Nephron progenitor cell (in vitro differentiated cells): Measurements from ENCODE around the gene PRKACG.

Source experiments
- DNase-seq: peaks from one replicate; pipeline ENCODE4 v3.0.0; 2021
- H3K27ac Mint-ChIP-seq: 2 replicates; pipeline ENCODE4 v1.8.0; 2021; ENCODE audit warnings: mild to moderate bottlenecking, moderate library complexity, mixed read lengths
- H3K27me3 Mint-ChIP-seq: 2 replicates; pipeline ENCODE4 v1.8.0; 2021; ENCODE audit warnings: mild to moderate bottlenecking, low read depth, mixed read lengths; ENCODE audit not compliant: poor library complexity
- H3K36me3 Mint-ChIP-seq: 2 replicates; pipeline ENCODE4 v1.8.0; 2021; ENCODE audit warnings: low read depth, mixed read lengths
- H3K4me1 Mint-ChIP-seq: 2 replicates; pipeline ENCODE4 v1.8.0; 2021; ENCODE audit warnings: mixed read lengths
- H3K4me3 Mint-ChIP-seq: 2 replicates; pipeline ENCODE4 v1.8.0; 2021; ENCODE audit warnings: mild to moderate bottlenecking, moderate library complexity, mixed read lengths
- H3K9me3 Mint-ChIP-seq: 2 replicates; pipeline ENCODE4 v1.8.0; 2021; ENCODE audit warnings: mild to moderate bottlenecking, moderate library complexity, mixed read lengths
- TF ChIP-seq, protein P1 (sequence below): fragments of 200-600 bp; sonication (generic); IDR thresholded peaks from 2 replicates; pipeline ENCODE4 v1.5.0; 2021; ENCODE audit warnings: antibody characterized with exemption

Gene PRKACG

DNA sequence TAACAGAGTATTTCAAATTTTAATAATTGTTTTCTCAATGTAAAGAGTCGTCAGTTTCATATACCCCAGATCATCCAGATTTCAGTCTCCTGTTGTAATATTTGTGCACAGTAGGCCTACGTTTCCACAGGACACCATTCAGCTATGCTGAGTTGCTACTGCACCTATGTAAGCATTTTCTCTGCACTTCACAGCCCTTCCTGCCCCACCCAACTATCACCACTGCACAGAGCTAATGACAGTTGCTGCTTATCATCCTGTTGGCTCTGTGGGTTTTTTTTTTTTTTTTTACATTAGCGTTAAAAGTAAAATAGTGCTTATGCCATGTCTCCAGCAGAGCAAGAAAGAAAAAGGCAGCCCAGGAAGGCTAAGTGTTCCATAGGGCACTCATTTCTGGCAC is 5.9 kb upstream of the PRKACG start:
- Mint-ChIP-seq H3K27me3 (peaks cover 10% of the 10 kb centered on the region), H3K4me1 (peaks cover 12% of the 10 kb centered on the region), H3K9me3 (no peaks in the 10 kb centered on the region), H3K4me3 (no peak overlapping the region), H3K27ac (no peak overlapping the region), H3K36me3 (no peaks in the 10 kb centered on the region)
- DNase-seq, result no peak
- TF ChIP-seq, protein P1, sequence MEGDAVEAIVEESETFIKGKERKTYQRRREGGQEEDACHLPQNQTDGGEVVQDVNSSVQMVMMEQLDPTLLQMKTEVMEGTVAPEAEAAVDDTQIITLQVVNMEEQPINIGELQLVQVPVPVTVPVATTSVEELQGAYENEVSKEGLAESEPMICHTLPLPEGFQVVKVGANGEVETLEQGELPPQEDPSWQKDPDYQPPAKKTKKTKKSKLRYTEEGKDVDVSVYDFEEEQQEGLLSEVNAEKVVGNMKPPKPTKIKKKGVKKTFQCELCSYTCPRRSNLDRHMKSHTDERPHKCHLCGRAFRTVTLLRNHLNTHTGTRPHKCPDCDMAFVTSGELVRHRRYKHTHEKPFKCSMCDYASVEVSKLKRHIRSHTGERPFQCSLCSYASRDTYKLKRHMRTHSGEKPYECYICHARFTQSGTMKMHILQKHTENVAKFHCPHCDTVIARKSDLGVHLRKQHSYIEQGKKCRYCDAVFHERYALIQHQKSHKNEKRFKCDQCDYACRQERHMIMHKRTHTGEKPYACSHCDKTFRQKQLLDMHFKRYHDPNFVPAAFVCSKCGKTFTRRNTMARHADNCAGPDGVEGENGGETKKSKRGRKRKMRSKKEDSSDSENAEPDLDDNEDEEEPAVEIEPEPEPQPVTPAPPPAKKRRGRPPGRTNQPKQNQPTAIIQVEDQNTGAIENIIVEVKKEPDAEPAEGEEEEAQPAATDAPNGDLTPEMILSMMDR, result no peak

DNA sequence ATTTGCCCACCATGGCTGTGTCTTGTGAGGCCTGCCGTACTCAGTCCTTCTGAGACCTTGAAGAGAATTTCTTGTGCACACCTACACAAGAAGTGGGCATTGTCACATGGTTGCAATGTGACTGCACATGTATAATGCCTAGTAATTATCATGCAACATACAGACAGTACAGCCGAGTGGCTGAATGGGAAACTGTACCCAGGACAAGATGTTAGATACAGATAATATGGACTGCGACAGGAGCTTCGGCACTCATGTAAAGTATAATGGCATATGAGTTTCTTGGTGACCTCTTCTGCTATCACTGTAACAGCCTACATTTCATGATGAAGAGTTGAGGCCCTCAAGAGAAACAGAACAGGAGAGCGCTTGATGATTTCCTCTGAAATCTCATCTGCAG is 4.8 kb upstream of the PRKACG start:
- no peak overlapping the region for H3K27ac Mint-ChIP-seq
- H3K36me3 Mint-ChIP-seq, result no peaks in the 10 kb centered on the region
- peaks cover 8% of the 10 kb centered on the region for H3K4me1 Mint-ChIP-seq
- TF ChIP-seq, protein P1, result no peak
- peaks cover 13% of the 10 kb centered on the region for H3K27me3 Mint-ChIP-seq
- no peak for DNase-seq
- peaks cover 4% of the 10 kb centered on the region for H3K9me3 Mint-ChIP-seq
- no peak overlapping the region for H3K4me3 Mint-ChIP-seq

DNA sequence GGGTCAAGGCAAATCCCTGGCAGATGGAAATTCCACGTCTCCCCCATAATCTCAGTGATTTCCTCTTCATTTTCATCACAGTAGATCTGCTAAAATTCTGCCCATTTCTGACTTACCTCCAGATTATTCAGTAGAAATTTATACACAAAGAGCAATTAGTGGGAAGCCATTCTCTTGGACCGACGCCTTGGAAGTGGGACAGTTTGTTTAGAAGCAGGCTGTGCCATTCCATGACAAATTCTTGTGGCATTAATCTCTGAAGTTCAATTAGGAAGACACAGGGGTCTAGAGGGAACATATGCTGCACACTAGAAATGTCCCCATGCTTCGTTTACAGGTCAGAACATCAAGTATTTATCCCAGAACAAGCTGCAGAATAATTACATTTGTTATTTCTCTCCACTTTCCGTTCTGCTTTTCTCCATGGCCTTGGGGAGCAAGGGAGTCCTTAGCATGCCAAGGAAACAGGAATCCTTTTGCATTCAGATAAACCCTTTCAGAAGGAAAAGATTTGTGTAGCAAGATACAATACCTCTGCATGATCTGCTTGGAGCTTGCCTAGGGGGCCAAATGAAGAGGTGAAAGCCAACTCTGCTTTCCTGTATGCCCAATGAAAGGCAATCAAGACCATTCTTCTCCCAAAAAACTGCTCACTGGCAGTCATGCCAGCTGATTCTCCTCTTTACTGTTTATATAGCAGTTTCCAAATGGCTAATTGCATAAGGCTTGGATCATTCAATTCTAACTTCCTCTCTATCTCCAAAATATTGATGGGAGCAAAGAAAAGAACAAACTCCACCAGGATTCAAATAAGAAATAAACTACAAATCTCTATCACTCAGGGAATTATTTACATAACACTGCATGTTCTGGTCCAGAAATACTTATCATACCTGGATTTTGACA is 2.5 kb upstream of the PRKACG start:
- peaks cover 9% of the 10 kb centered on the region for H3K27me3 Mint-ChIP-seq
- H3K4me3 Mint-ChIP-seq, result no peak overlapping the region
- H3K36me3 Mint-ChIP-seq, result no peaks in the 10 kb centered on the region
- peaks cover 4% of the 10 kb centered on the region for H3K9me3 Mint-ChIP-seq
- H3K27ac Mint-ChIP-seq, result no peak overlapping the region
- no peak for DNase-seq
- H3K4me1 Mint-ChIP-seq, result peaks cover 13% of the 10 kb centered on the region
- TF ChIP-seq, protein P1, result no peak

DNA sequence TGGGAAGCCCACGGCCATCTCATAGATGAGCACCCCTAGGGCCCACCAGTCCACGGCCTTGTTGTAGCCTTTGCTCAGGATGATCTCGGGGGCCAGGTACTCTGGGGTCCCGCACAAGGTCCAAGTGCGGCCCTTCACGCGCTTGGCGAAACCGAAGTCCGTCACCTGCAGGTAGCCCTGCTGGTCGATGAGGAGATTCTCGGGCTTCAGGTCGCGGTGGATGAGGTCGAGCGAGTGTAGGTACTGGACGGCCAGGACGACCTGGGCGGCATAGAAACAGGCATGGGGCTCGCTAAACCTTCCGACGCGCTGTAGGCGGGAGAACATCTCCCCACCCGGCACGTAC is 558 bp downstream of the PRKACG start:
- Mint-ChIP-seq H3K27me3 (peaks cover 3% of the 10 kb centered on the region), H3K4me1 (peaks cover 13% of the 10 kb centered on the region), H3K27ac (peak overlapping the region; percentile 36), H3K9me3 (peaks cover 4% of the 10 kb centered on the region), H3K36me3 (no peaks in the 10 kb centered on the region), H3K4me3 (no peak overlapping the region)
- DNase-seq, result no peak
- TF ChIP-seq, protein P1, result no peak

DNA sequence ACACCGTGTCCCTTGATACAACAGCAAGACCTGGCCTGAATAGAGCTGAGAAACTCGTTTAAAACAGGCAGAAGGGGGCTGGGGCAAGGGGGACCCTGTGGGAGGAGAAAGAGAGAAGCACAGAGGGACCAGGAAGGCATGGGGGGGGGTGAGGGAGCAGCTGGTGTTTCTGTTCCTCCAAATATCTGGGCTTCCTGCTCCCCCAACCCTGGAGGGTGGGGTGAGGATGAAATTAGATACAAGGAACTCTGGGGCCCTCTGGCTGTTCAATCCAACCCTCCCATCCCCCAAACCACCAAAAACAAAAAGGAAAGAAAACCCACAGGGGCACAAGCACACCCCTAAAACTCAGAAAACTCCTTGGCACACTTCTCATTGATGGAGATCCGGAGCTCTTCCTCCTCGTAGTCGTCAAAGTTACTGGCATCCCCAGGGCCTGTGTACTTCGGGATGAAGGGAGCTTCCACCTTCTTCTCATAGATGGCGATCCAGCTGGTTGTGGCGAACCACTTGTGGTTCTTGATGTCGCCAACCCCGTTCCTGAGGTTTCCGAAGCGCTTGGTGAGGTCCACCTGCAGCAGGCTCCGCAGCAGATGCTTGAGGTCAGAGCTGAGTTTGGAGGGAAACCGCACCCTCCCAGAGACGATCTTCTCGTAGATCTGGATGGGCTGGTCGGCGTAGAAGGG is 1.1 kb downstream of the PRKACG start:
- TF ChIP-seq, protein P1, result no peak
- peaks cover 4% of the 10 kb centered on the region for H3K9me3 Mint-ChIP-seq

More for the DNA sequence above, 1.1 kb downstream of the PRKACG start:
- no peak overlapping the region for H3K27ac Mint-ChIP-seq
- no peak overlapping the region for H3K4me3 Mint-ChIP-seq
- H3K27me3 Mint-ChIP-seq, result peaks cover 3% of the 10 kb centered on the region
- H3K4me1 Mint-ChIP-seq, result peaks cover 13% of the 10 kb centered on the region
- H3K36me3 Mint-ChIP-seq, result no peaks in the 10 kb centered on the region
- no peak for DNase-seq
